Measurements from ENCODE around the gene RCL1. TPM values are rescaled to one million over a fixed set of nuclear protein-coding genes. Genes with fewer than 3 reads are reported as not detected.

Gene RCL1
- total RNA-seq, 1 donor from 2014 or later, result 23.4 TPM

DNA sequence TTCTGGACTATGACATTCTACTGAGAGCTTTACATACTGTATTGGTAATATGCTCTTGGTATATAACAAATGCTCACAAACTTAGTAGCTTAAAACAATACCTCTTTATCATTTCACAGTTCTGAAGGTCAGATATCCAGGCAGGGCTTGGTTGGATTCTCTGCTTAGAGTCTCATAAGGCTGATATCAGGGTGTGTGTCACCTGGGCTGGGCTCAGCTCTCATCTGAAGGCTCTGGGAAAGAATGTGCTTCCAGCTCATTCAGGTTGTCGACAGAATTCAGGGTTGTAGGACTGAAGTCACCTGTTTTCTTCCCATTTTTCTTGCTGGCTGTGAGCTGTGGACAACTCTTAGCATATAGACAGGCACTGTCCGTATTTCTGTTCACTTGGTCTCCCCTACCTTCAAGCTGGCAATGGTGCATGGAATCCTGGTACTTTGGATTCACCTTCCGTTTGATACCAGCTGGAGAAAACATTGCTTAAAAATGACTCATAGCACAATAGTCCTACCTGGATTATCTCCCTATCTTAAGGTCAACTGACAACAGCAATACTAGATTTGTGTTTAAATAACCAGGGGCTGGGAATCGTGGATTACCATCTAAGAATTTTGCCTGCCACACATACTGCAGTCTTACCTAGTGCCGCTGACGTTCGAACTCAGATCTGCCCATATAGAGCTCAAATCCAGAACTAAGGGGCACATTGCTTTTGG is 69.2 kb downstream of the RCL1 start:
- H3K4me3 ChIP-seq (ENCODE audit: low read depth, low read length), result no peak overlapping the region
- no peak for DNase-seq (ENCODE audit: low read depth)
- no peak for TF ChIP-seq CTCF (conservative IDR thresholded peaks at IDR 0.05; ENCODE audit: low read depth, low read length)

- DNase-seq (ENCODE audit: low read depth), result no peak
These were observed 69.9 kb downstream of the RCL1 start for GRCh38 chr9:4862506-4863250.

GRCh38 chr9:4864234-4864661 is 71.5 kb downstream of the RCL1 start:
- H3K4me3 ChIP-seq (ENCODE audit: low read depth, low read length), result no peak overlapping the region
- TF ChIP-seq CTCF (conservative IDR thresholded peaks at IDR 0.05; ENCODE audit: low read depth, low read length), result no peak
- DNase-seq (ENCODE audit: low read depth), result no peak

More at GRCh38 chr9:4862506-4863250, 69.9 kb downstream of the RCL1 start:
- TF ChIP-seq CTCF (conservative IDR thresholded peaks at IDR 0.05; ENCODE audit: low read depth, low read length), result no peak
- no peak overlapping the region for H3K4me3 ChIP-seq (ENCODE audit: low read depth, low read length)

- no peak for DNase-seq (ENCODE audit: low read depth)
- no peak overlapping the region for H3K4me3 ChIP-seq (ENCODE audit: low read depth, low read length)
- TF ChIP-seq CTCF (conservative IDR thresholded peaks at IDR 0.05; ENCODE audit: low read depth, low read length), result no peak
These were observed 72.0 kb downstream of the RCL1 start for GRCh38 chr9:4864698-4865097.

GRCh38 chr9:4865681-4866080 is 72.9 kb downstream of the RCL1 start:
- no peak for DNase-seq (ENCODE audit: low read depth)
- no peak for TF ChIP-seq CTCF (conservative IDR thresholded peaks at IDR 0.05; ENCODE audit: low read depth, low read length)
- H3K4me3 ChIP-seq (ENCODE audit: low read depth, low read length), result no peak overlapping the region

- no peak for DNase-seq (ENCODE audit: low read depth)
- TF ChIP-seq CTCF (conservative IDR thresholded peaks at IDR 0.05; ENCODE audit: low read depth, low read length), result no peak
- no peak overlapping the region for H3K4me3 ChIP-seq (ENCODE audit: low read depth, low read length)
These were observed 73.7 kb downstream of the RCL1 start for GRCh38 chr9:4866239-4866969.
